Measurements from ENCODE around the gene LTBP1. TPM values are rescaled to one million over a fixed set of nuclear protein-coding genes. Genes with fewer than 3 reads are reported as not detected.

The LTBP1 gene
- polyA plus RNA-seq, 2 of the 4 experiments (the other 2 are of a cell fraction): 23.8 to 30.4 TPM

GRCh38 chr2:33372940-33373553, 426.3 kb downstream of the LTBP1 start:
- H3K4me3 ChIP-seq: no peak overlapping the region
- TF ChIP-seq CTCF (IDR thresholded peaks at IDR 0.05) (peak; percentile 96), SMC3 (IDR thresholded peaks at IDR 0.05) (peak; percentile 91), RAD21 (conservative IDR thresholded peaks at IDR 0.05 in 1 of 2, IDR thresholded peaks at IDR 0.05 in 1 of 2) (peak; percentile 94), MAZ (IDR thresholded peaks at IDR 0.05; ENCODE audit: borderline replicate concordance, low read depth, low read length) (no peak)
- ChIA-PET CTCF (interaction anchor here (0.6 to 4.3 kb wide), 39 partner anchors 9 to 726 kb away, joined by 3 to 14 read pairs (median 4); no protein-coding TSS in a partner anchor), POLR2A (no interaction called here)
- 18% methylated on average over 5 of the region's 5 CpGs for WGBS (ENCODE audit: missing lambda C conversion rate)
- 0 out of 3 replicates have a peak overlapping the region, but pooled peaks have one; percentile 2 for H3K4me2 ChIP-seq
- peak; percentile 61 to 77 for DNase-seq (ENCODE audit: low read depth in 1 of 2, low spot score in 1 of 2)
- no peaks in the 10 kb centered on the region for H3K9me3 ChIP-seq
- H3K4me1 ChIP-seq: peaks cover 7% of the 10 kb centered on the region; the same call in 2 of the 3 replicates
- FAIRE-seq: peak; percentile 28
- H3K27ac ChIP-seq: peak overlapping the region in 1 of 2 experiments; percentile 28; a peak in 2 of 6 replicates
- ATAC-seq: peak in 1 of 2 experiments; percentile 75; a peak in 3 of 6 replicates

- DNase-seq (ENCODE audit: low read depth in 1 of 2, low spot score in 1 of 2) (peak in 1 of 2 experiments; percentile 32), ATAC-seq (no peak), FAIRE-seq (no peak)
- H3K4me3 ChIP-seq: no peak overlapping the region
- H3K27ac ChIP-seq: peak overlapping the region in 1 of 2 experiments; percentile 18; a peak in 1 of 6 replicates
- WGBS (ENCODE audit: missing lambda C conversion rate): 58% methylated on average over 5 of the region's 5 CpGs
- H3K9me3 ChIP-seq: no peaks in the 10 kb centered on the region
- TF ChIP-seq ESRRA (IDR thresholded peaks at IDR 0.05; ENCODE audit: borderline replicate concordance, low read length): no peak
- TF ChIP-seq ZFP36 (IDR thresholded peaks at IDR 0.05; ENCODE audit: borderline replicate concordance, partially characterized antibody): no peak
- TF ChIP-seq ZC3H11A (IDR thresholded peaks at IDR 0.05): no peak
- peak in 1 of 2 experiments; percentile 73; a peak in 2 of 4 replicates for TF ChIP-seq CEBPB (IDR thresholded peaks at IDR 0.05)
- no peak for TF ChIP-seq USF2 (IDR thresholded peaks at IDR 0.05)
- TF ChIP-seq FOXS1 (CRISPR knock-in tag; IDR thresholded peaks at IDR 0.05): no peak
- no peak for TF ChIP-seq GATA3 (IDR thresholded peaks at IDR 0.05; ENCODE audit: borderline replicate concordance)
- TF ChIP-seq E2F6 (IDR thresholded peaks at IDR 0.05; ENCODE audit: borderline replicate concordance, low read depth): no peak
- TF ChIP-seq RCOR1 (IDR thresholded peaks at IDR 0.05; ENCODE audit: low read depth, low read length): no peak
- no peak for TF ChIP-seq FOSL2 (IDR thresholded peaks at IDR 0.05)
- TF ChIP-seq FOSL2 (CRISPR knock-in tag; IDR thresholded peaks at IDR 0.05): peak; percentile 16; the same call in 1 of the 2 replicates
- 0 out of 2 replicates have a peak, but pooled peaks have one; percentile 39 for TF ChIP-seq JUNB (IDR thresholded peaks at IDR 0.05)
- TF ChIP-seq EP300 (IDR thresholded peaks at IDR 0.05): peak in 1 of 2 experiments; percentile 29; a peak in 1 of 5 replicates
- 0 out of 3 replicates have a peak, but pooled peaks have one; percentile 7 for TF ChIP-seq SMC3 (IDR thresholded peaks at IDR 0.05)
- no peak for TF ChIP-seq HDAC2 (IDR thresholded peaks at IDR 0.05)
- no peak for TF ChIP-seq ELK1 (IDR thresholded peaks at IDR 0.05; ENCODE audit: low read depth, low read length)
- no peak for TF ChIP-seq BCL3 (IDR thresholded peaks at IDR 0.05)
- no peak for TF ChIP-seq CBX2 (IDR thresholded peaks at IDR 0.05; ENCODE audit: borderline replicate concordance, low read depth)
- TF ChIP-seq HOXB13 (CRISPR knock-in tag; IDR thresholded peaks at IDR 0.05; ENCODE audit: low read depth): no peak
- TF ChIP-seq MAX (IDR thresholded peaks at IDR 0.05): no peak
- no peak for TF ChIP-seq ZSCAN20 (CRISPR knock-in tag; IDR thresholded peaks at IDR 0.05)
- no peak overlapping the region; the same call in 2 of the 3 replicates for H3K4me2 ChIP-seq
- ChIA-PET POLR2A (no interaction called here), CTCF (interaction anchor here (0.6 to 0.7 kb wide), 3 partner anchors 333 to 351 kb away, joined by 3 to 4 read pairs (median 3); no protein-coding TSS in a partner anchor)
- H3K4me1 ChIP-seq: peaks cover 12% of the 10 kb centered on the region; the same call in 2 of the 3 replicates
Measured at GRCh38 chr2:33373986-33374385, 427.2 kb downstream of the LTBP1 start.
